CD14-positive monocyte (primary cell): Measurements from ENCODE around the gene S1PR2. TPM values are rescaled to one million over a fixed set of nuclear protein-coding genes. Genes with fewer than 3 reads are reported as not detected.

Source experiments
- DNase-seq, 3 donors: peaks; one replicate each; pipeline ENCODE4 v3.0.0-alpha.2; 2011 to 2022
- H2AFZ ChIP-seq: 2 replicates; pipeline ENCODE4 v1.6.0; 2012; ENCODE audit warnings: mild to moderate bottlenecking, low read depth, low read length, inconsistent platforms; ENCODE audit not compliant: insufficient read depth, poor library complexity, severe bottlenecking
- H3K27ac ChIP-seq, 2 donors: 1 replicate in 1 of 2; 2 replicates in 1 of 2; pipeline ENCODE4 v1.5.1; 2012 to 2013; ENCODE audit warnings: low read length in 2 of 2, control low read depth in 1 of 2, inconsistent platforms in 1 of 2, low read depth in 1 of 2, mild to moderate bottlenecking in 1 of 2
- H3K27me3 ChIP-seq, 2 donors: one replicate each; pipeline versions ENCODE4 v1.6.0 to v1.6.1; 2011 to 2013; ENCODE audit warnings: low read length in 2 of 2; ENCODE audit not compliant: control insufficient read depth in 2 of 2, insufficient read depth in 2 of 2
- H3K36me3 ChIP-seq, 2 donors: replicated peaks in 1 of 2; 1 replicate in 1 of 2; 2 replicates in 1 of 2; pipeline versions ENCODE4 v1.5.1 to v1.6.1; 2012 to 2013; ENCODE audit warnings: low read length in 2 of 2, control low read depth in 1 of 2, inconsistent platforms in 1 of 2, mild to moderate bottlenecking in 1 of 2; ENCODE audit not compliant: insufficient read depth in 2 of 2, control insufficient read depth in 1 of 2
- H3K4me1 ChIP-seq, 2 donors: 1 replicate in 1 of 2; 2 replicates in 1 of 2; pipeline versions ENCODE4 v1.5.1 to v1.6.1; 2012 to 2013; ENCODE audit warnings: low read length in 2 of 2, control low read depth in 1 of 2, inconsistent platforms in 1 of 2, mild to moderate bottlenecking in 1 of 2, moderate library complexity in 1 of 2; ENCODE audit not compliant: insufficient read depth in 2 of 2, control insufficient read depth in 1 of 2
- H3K4me2 ChIP-seq: replicated peaks from 2 replicates; pipeline ENCODE3; 2012; ENCODE audit warnings: low read length, moderate library complexity, mild to moderate bottlenecking; ENCODE audit not compliant: poor library complexity, severe bottlenecking; ENCODE audit errors: extremely low read depth
- H3K4me3 ChIP-seq, 3 experiments: fragments of 200-600 bp in 1 of 3; sonication (generic) in 1 of 3; replicated peaks in 1 of 3; 1 replicate in 2 of 3; 2 replicates in 1 of 3; pipeline ENCODE4 v1.5.1; 2011 to 2013; ENCODE audit warnings: low read length in 3 of 3, mild to moderate bottlenecking in 3 of 3, control low read depth in 2 of 3, low read depth in 2 of 3, inconsistent platforms in 1 of 3, moderate library complexity in 1 of 3
- H3K79me2 ChIP-seq: 2 replicates; pipeline ENCODE4 v1.6.0; 2012; ENCODE audit warnings: mild to moderate bottlenecking, control low read depth, inconsistent platforms, low read length, moderate library complexity; ENCODE audit not compliant: insufficient read depth
- H3K9ac ChIP-seq: 2 replicates; pipeline ENCODE4 v1.6.0; 2017; ENCODE audit warnings: low read length, mild to moderate bottlenecking; ENCODE audit not compliant: insufficient read depth, poor library complexity, severe bottlenecking
- H3K9me3 ChIP-seq, 2 donors: replicated peaks in 1 of 2; 1 replicate in 1 of 2; 2 replicates in 1 of 2; pipeline versions ENCODE4 v1.5.1 to v1.6.1; 2012 to 2013; ENCODE audit warnings: low read length in 2 of 2, control low read depth in 1 of 2; ENCODE audit not compliant: control insufficient read depth in 1 of 2, insufficient read depth in 1 of 2
- H4K20me1 ChIP-seq: 2 replicates; pipeline ENCODE4 v1.6.0; 2012; ENCODE audit warnings: mild to moderate bottlenecking, low read length, control low read depth, moderate library complexity; ENCODE audit not compliant: insufficient read depth
- H3K27ac Mint-ChIP-seq, 7 donors: one replicate each; pipeline ENCODE4 v1.8.0; 2020; ENCODE audit warnings: mild to moderate bottlenecking in 7 of 7, mixed read lengths in 7 of 7, moderate library complexity in 6 of 7, inconsistent platforms in 2 of 7
- H3K27me3 Mint-ChIP-seq, 3 donors: one replicate each; pipeline ENCODE4 v1.8.0; 2021 to 2022; ENCODE audit warnings: low read depth in 3 of 3, mild to moderate bottlenecking in 3 of 3, mixed read lengths in 3 of 3, moderate library complexity in 3 of 3, inconsistent platforms in 1 of 3
- H3K36me3 Mint-ChIP-seq, 2 donors: one replicate each; pipeline ENCODE4 v1.8.0; 2020; ENCODE audit warnings: mixed read lengths in 2 of 2, inconsistent platforms in 1 of 2, mild to moderate bottlenecking in 1 of 2
- H3K4me1 Mint-ChIP-seq: one replicate; pipeline ENCODE4 v1.8.0; 2020; ENCODE audit warnings: mild to moderate bottlenecking, mixed read lengths
- H3K4me3 Mint-ChIP-seq, 2 donors: one replicate each; pipeline ENCODE4 v1.8.0; 2020; ENCODE audit warnings: mild to moderate bottlenecking in 2 of 2, mixed read lengths in 2 of 2, moderate library complexity in 1 of 2
- H3K9me3 Mint-ChIP-seq, 7 donors: one replicate each; pipeline ENCODE4 v1.8.0; 2020 to 2022; ENCODE audit warnings: mixed read lengths in 7 of 7, mild to moderate bottlenecking in 6 of 7, moderate library complexity in 6 of 7, inconsistent platforms in 2 of 7
- CTCF ChIP-seq: fragments of 200-600 bp; IDR thresholded peaks from one replicate; pipeline ENCODE4 v1.8.0; 2022; ENCODE audit warnings: antibody characterized with exemption, mild to moderate bottlenecking
- WGBS: methylation state at CpG from one replicate; pipeline ENCODE4 v1.1.5; 2013; ENCODE audit warnings: missing lambda C conversion rate; ENCODE audit not compliant: insufficient coverage; 5-methylcytosine and 5-hydroxymethylcytosine counted together
- intact Hi-C, 2 donors: fragments of 100-400 bp; cut with micrococcal nuclease; formaldehyde crosslinking; loops; one replicate each; pipeline versions ENCODE4 v1.15.0 to v1.15.1; 2023
- polyA plus RNA-seq, 3 donors: library from polyadenylated mRNA; depleted of rRNA in 1 of 3; unstranded in 2 of 3; stranded (reverse) in 1 of 3; fragments of 300-500 nt in 2 of 3; fragments of >200 nt in 1 of 3; fragmentation: Illumina TruSeq in 2 of 3; gene quantifications; 1 replicate in 2 of 3; 2 replicates in 1 of 3; pipeline ENCODE4 v1.2.3, GENCODE V29; 2012 to 2021

Gene S1PR2
- polyA plus RNA-seq, 3 donors, result 0.40 to 2.0 (median 0.55) TPM

- H3K27ac Mint-ChIP-seq, result peak overlapping the region in 4 of 7 donors; percentile 3 to 70 (median 36)
These were observed 47.2 kb downstream of the S1PR2 start for GRCh38 chr19:10183926-10184325.

GRCh38 chr19:10182847-10183246 is 48.3 kb downstream of the S1PR2 start:
- H3K4me3 Mint-ChIP-seq, result no peak overlapping the region
- H3K4me1 Mint-ChIP-seq, result peaks cover 4% of the 10 kb centered on the region
- no peaks in the 10 kb centered on the region for H3K9me3 Mint-ChIP-seq
- H3K27me3 ChIP-seq, result no peaks in the 10 kb centered on the region
- DNase-seq, result no peak
- intact Hi-C loops, result no loop called here
- no peaks in the 10 kb centered on the region for H3K4me1 ChIP-seq
- no peak overlapping the region for H3K4me3 ChIP-seq
- peaks cover 87% of the 10 kb centered on the region for H3K79me2 ChIP-seq
- no peaks in the 10 kb centered on the region for H3K27me3 Mint-ChIP-seq
- WGBS, result 92% methylated on average over 2 of the region's 10 CpGs
- no peak overlapping the region for H2AFZ ChIP-seq
- H3K27ac ChIP-seq, result no peak overlapping the region
- H4K20me1 ChIP-seq, result peaks cover 34% of the 10 kb centered on the region
- H3K36me3 ChIP-seq, result peaks cover 58 to 81% of the 10 kb centered on the region in 2 donors
- TF ChIP-seq CTCF, result no peak
- H3K9ac ChIP-seq, result no peak overlapping the region
- H3K9me3 ChIP-seq, result no peaks in the 10 kb centered on the region
- H3K4me2 ChIP-seq, result no peak overlapping the region
- H3K36me3 Mint-ChIP-seq, result peaks cover 36 to 70% of the 10 kb centered on the region in 2 donors
- H3K27ac Mint-ChIP-seq, result no peak overlapping the region

More at GRCh38 chr19:10183926-10184325, 47.2 kb downstream of the S1PR2 start:
- Histone ChIP-seq H3K36me3 (peaks cover 58 to 74% of the 10 kb centered on the region in 2 donors), H3K27ac (peak overlapping the region in 1 of 2 donors; percentile 13), H3K9ac (no peak overlapping the region), H3K4me1 (no peaks in the 10 kb centered on the region), H3K79me2 (peaks cover 92% of the 10 kb centered on the region), H3K9me3 (no peaks in the 10 kb centered on the region), H4K20me1 (peaks cover 37% of the 10 kb centered on the region), H3K4me3 (no peak overlapping the region), H3K4me2 (no peak overlapping the region), H2AFZ (no peak overlapping the region), H3K27me3 (no peaks in the 10 kb centered on the region)
- peaks cover 39 to 66% of the 10 kb centered on the region in 2 donors for H3K36me3 Mint-ChIP-seq
- intact Hi-C loops, result no loop called here
- WGBS, result 84% methylated on average over 3 of the region's 3 CpGs
- H3K27me3 Mint-ChIP-seq, result peaks cover 0 to 1% (median 0%) of the 10 kb centered on the region in 3 donors
- no peak for TF ChIP-seq CTCF
- H3K4me3 Mint-ChIP-seq, result no peak overlapping the region
- H3K9me3 Mint-ChIP-seq, result no peaks in the 10 kb centered on the region
- peaks cover 4% of the 10 kb centered on the region for H3K4me1 Mint-ChIP-seq
- DNase-seq, result no peak
